NCI-H774 (cell line): ENCODE data around the gene CFAP61.
"Not testable (repeated sequence)": the region's sequence is repeated elsewhere in the genome, so short reads cannot be mapped to it uniquely, and the experiment has no call there.

Experiments used
- DNase-seq: peaks from one replicate; lab custom pipeline; 2025; lab: John Stamatoyannopoulos, UW

The CFAP61 gene

GRCh38 chr20:20052074-20052970 lies at the start of gene CFAP61, which contains the start of gene CRNKL1:
Gene CFAP61, plus strand, starts transcription at chr20:20052532. Its CDS starts 4,122 bp downstream, at chr20:20056654.
Gene CRNKL1, minus strand, starts transcription at chr20:20052466. Its CDS starts 124 bp downstream, at chr20:20052342.
- peak; percentile 95 for DNase-seq

GRCh38 chr20:20003031-20003954 lies 49.0 kb upstream of the CFAP61 start:
- no peak for DNase-seq

- DNase-seq: not testable (repeated sequence)
These were observed 48.4 kb upstream of the CFAP61 start for GRCh38 chr20:20003955-20004322.

- DNase-seq: no peak
These were observed 47.0 kb upstream of the CFAP61 start for GRCh38 chr20:20005342-20005741.

GRCh38 chr20:20009784-20010253 lies 42.5 kb upstream of the CFAP61 start:
- DNase-seq: no peak

GRCh38 chr20:20010639-20011500 lies 41.5 kb upstream of the CFAP61 start:
- DNase-seq: peak; percentile 40

GRCh38 chr20:20012541-20012940 lies 39.8 kb upstream of the CFAP61 start:
- no peak for DNase-seq

- DNase-seq: no peak
These were observed 37.7 kb upstream of the CFAP61 start for GRCh38 chr20:20014659-20015058.

GRCh38 chr20:20017001-20017843 lies 35.1 kb upstream of the CFAP61 start, which contains the start of gene NAA20:
Gene NAA20, plus strand, starts transcription at chr20:20017362. Its CDS starts 35 bp downstream, at chr20:20017397.
- DNase-seq: peak; percentile 93

GRCh38 chr20:20017844-20018185 lies 34.5 kb upstream of the CFAP61 start:
- DNase-seq: no peak

- no peak for DNase-seq
These were observed 34.0 kb upstream of the CFAP61 start for GRCh38 chr20:20018366-20018765.

- no peak for DNase-seq
These were observed 33.2 kb upstream of the CFAP61 start for GRCh38 chr20:20019123-20019522.

GRCh38 chr20:20020908-20021307 lies 31.4 kb upstream of the CFAP61 start:
- DNase-seq: no peak

GRCh38 chr20:20021835-20022234 lies 30.5 kb upstream of the CFAP61 start:
- DNase-seq: no peak

GRCh38 chr20:20022498-20022897 lies 29.8 kb upstream of the CFAP61 start:
- DNase-seq: no peak

- DNase-seq: no peak
These were observed 28.9 kb upstream of the CFAP61 start for GRCh38 chr20:20023395-20023794.

- DNase-seq: no peak
These were observed 27.4 kb upstream of the CFAP61 start for GRCh38 chr20:20024942-20025341.

GRCh38 chr20:20027284-20027683 lies 25.0 kb upstream of the CFAP61 start:
- DNase-seq: no peak

- no peak for DNase-seq
These were observed 20.5 kb upstream of the CFAP61 start for GRCh38 chr20:20031790-20032189.

- no peak for DNase-seq
These were observed 17.8 kb upstream of the CFAP61 start for GRCh38 chr20:20034486-20034885.

GRCh38 chr20:20036756-20037155 lies 15.6 kb upstream of the CFAP61 start:
- no peak for DNase-seq
